ENCODE results near the gene LRBA. TPM values are rescaled to one million over a fixed set of nuclear protein-coding genes. Genes with fewer than 3 reads are reported as not detected.

Gene LRBA
- total RNA-seq, 1 experiment from 2014 or later: 69.1 TPM

GRCh38 chr4:151021637-151022334, 6.7 kb upstream of the LRBA start:
- no peak for DNase-seq (ENCODE audit: low spot score)
- no peaks in the 10 kb centered on the region for H3K27me3 Mint-ChIP-seq (ENCODE audit: low read depth)
- POLR2A ChIA-PET: no interaction called here

GRCh38 chr4:151015459-151016347, 619 bp upstream of the LRBA start:
- Mint-ChIP-seq H3K9me3 (no peaks in the 10 kb centered on the region), H3K4me1 (peaks cover 20% of the 10 kb centered on the region), H3K27me3 (ENCODE audit: low read depth) (no peaks in the 10 kb centered on the region), H3K4me3 (peak overlapping the region; percentile 96), H3K27ac (peak overlapping the region; percentile 99), H3K36me3 (peaks cover 13% of the 10 kb centered on the region)
- POLR2A ChIA-PET: interaction anchor here (1.1 to 1.9 kb wide), 4 partner anchors 12 to 54 kb away, joined by 4 to 8 read pairs (median 6); no protein-coding TSS in a partner anchor
- CTCF ChIA-PET: no interaction called here
- DNase-seq (ENCODE audit: low spot score): peak; percentile 86
- peak; percentile 78 for ATAC-seq
- TF ChIP-seq MXD4 (CRISPR knock-in tag; IDR thresholded peaks at IDR 0.05; ENCODE audit: borderline replicate concordance) (no peak), CREB1 (CRISPR knock-in tag; IDR thresholded peaks at IDR 0.05) (no peak; the same call in 1 of the 2 replicates), AFF4 (CRISPR knock-in tag; IDR thresholded peaks at IDR 0.05; ENCODE audit: borderline replicate concordance) (no peak; the same call in 1 of the 2 replicates), NR1H2 (CRISPR knock-in tag; IDR thresholded peaks at IDR 0.05) (no peak), NFATC4 (CRISPR knock-in tag; IDR thresholded peaks at IDR 0.05) (no peak; the same call in 1 of the 2 replicates), RORB (CRISPR knock-in tag; IDR thresholded peaks at IDR 0.05) (no peak)

More at GRCh38 chr4:151021637-151022334, 6.7 kb upstream of the LRBA start:
- Mint-ChIP-seq H3K4me1 (no peaks in the 10 kb centered on the region; the same call in 1 of the 2 replicates), H3K9me3 (no peaks in the 10 kb centered on the region), H3K27ac (no peak overlapping the region), H3K4me3 (no peak overlapping the region), H3K36me3 (no peaks in the 10 kb centered on the region)
- CTCF ChIA-PET: interaction anchor here (0.6 kb wide), 1 partner anchor 11 kb away, joined by 5 read pairs; no protein-coding TSS in a partner anchor
- ATAC-seq: no peak
- TF ChIP-seq HMGA2 (CRISPR knock-in tag; IDR thresholded peaks at IDR 0.05) (no peak), TCF7 (CRISPR knock-in tag; IDR thresholded peaks at IDR 0.05; ENCODE audit: low read depth) (no peak), GABPB1 (CRISPR knock-in tag; IDR thresholded peaks at IDR 0.05) (no peak), ARID4B (CRISPR knock-in tag; IDR thresholded peaks at IDR 0.05; ENCODE audit: borderline replicate concordance) (no peak), NFE2L1 (CRISPR knock-in tag; IDR thresholded peaks at IDR 0.05) (no peak), MAX (CRISPR knock-in tag; IDR thresholded peaks at IDR 0.05) (no peak), KAT7 (CRISPR knock-in tag; IDR thresholded peaks at IDR 0.05; ENCODE audit: borderline replicate concordance) (no peak), ATF3 (CRISPR knock-in tag; conservative IDR thresholded peaks at IDR 0.05) (no peak), TP53 (CRISPR knock-in tag; IDR thresholded peaks at IDR 0.05) (no peak), TEAD1 (CRISPR knock-in tag; IDR thresholded peaks at IDR 0.05) (no peak), ELF4 (CRISPR knock-in tag; IDR thresholded peaks at IDR 0.05; ENCODE audit: low read depth) (no peak), JUN (CRISPR knock-in tag; IDR thresholded peaks at IDR 0.05) (no peak), IRF2 (CRISPR knock-in tag; IDR thresholded peaks at IDR 0.05; ENCODE audit: borderline replicate concordance, low read depth) (no peak), MYBL2 (CRISPR knock-in tag; IDR thresholded peaks at IDR 0.05) (no peak), FOXP1 (CRISPR knock-in tag; IDR thresholded peaks at IDR 0.05; ENCODE audit: borderline replicate concordance) (no peak), FOXK1 (CRISPR knock-in tag; IDR thresholded peaks at IDR 0.05) (no peak), E2F5 (CRISPR knock-in tag; IDR thresholded peaks at IDR 0.05) (no peak)
